Liver (tissue), 9 donors: ENCODE data around the gene MFSD2B. TPM values are rescaled to one million over a fixed set of nuclear protein-coding genes. Genes with fewer than 3 reads are reported as not detected.

ENCODE experiments used
- DNase-seq: peaks from one replicate; pipeline ENCODE4 v3.0.0-alpha.2; 2017; ENCODE audit warnings: low spot score
- H3K27ac ChIP-seq, 2 donors: one replicate each; pipeline ENCODE4 v1.7.0; 2013; ENCODE audit warnings: inconsistent platforms in 2 of 2, low read length in 2 of 2, control low read depth in 1 of 2, low read depth in 1 of 2, mild to moderate bottlenecking in 1 of 2
- H3K27me3 ChIP-seq, 4 donors: one replicate each; pipeline versions ENCODE4 v1.6.1 to v1.7.0; 2013; ENCODE audit warnings: low read length in 3 of 4, inconsistent platforms in 1 of 4, mild to moderate bottlenecking in 1 of 4, moderate library complexity in 1 of 4; ENCODE audit not compliant: control insufficient read depth in 4 of 4, insufficient read depth in 4 of 4
- H3K36me3 ChIP-seq, 4 donors: one replicate each; pipeline versions ENCODE4 v1.6.1 to v1.7.0; 2013; ENCODE audit warnings: low read length in 3 of 4, mild to moderate bottlenecking in 3 of 4, low read depth in 1 of 4, moderate library complexity in 1 of 4; ENCODE audit not compliant: control insufficient read depth in 4 of 4, insufficient read depth in 3 of 4
- H3K4me1 ChIP-seq, 4 donors: one replicate each; pipeline versions ENCODE4 v1.6.1 to v1.7.0; 2013; ENCODE audit warnings: low read length in 3 of 4, mild to moderate bottlenecking in 3 of 4, moderate library complexity in 1 of 4; ENCODE audit not compliant: control insufficient read depth in 4 of 4, insufficient read depth in 4 of 4
- H3K4me3 ChIP-seq, 3 donors: one replicate each; pipeline versions ENCODE4 v1.6.1 to v1.7.0; 2013; ENCODE audit warnings: low read length in 3 of 3, control low read depth in 1 of 3, low read depth in 1 of 3, mild to moderate bottlenecking in 1 of 3
- H3K9ac ChIP-seq, 2 donors: one replicate each; pipeline ENCODE4 v1.7.0; 2013; ENCODE audit warnings: low read length in 2 of 2, mild to moderate bottlenecking in 2 of 2, moderate library complexity in 2 of 2, control low read depth in 1 of 2, low read depth in 1 of 2
- H3K9me3 ChIP-seq, 4 donors: one replicate each; pipeline versions ENCODE4 v1.6.1 to v1.7.0; 2013; ENCODE audit warnings: low read length in 3 of 4; ENCODE audit not compliant: control insufficient read depth in 4 of 4
- EGR1 ChIP-seq, 2 donors: IDR thresholded peaks; 2 replicates each; pipeline ENCODE4 v1.6.1; 2016 to 2018; ENCODE audit warnings: antibody characterized with exemption in 2 of 2, low read depth in 2 of 2
- FOXA1 ChIP-seq: IDR thresholded peaks from 2 replicates; pipeline ENCODE4 v1.6.1; 2016; ENCODE audit warnings: antibody characterized with exemption
- FOXA2 ChIP-seq: IDR thresholded peaks from 2 replicates; pipeline ENCODE4 v1.6.1; 2016; ENCODE audit warnings: antibody characterized with exemption
- GABPA ChIP-seq, 2 donors: IDR thresholded peaks in 1 of 2; conservative IDR thresholded peaks in 1 of 2; 2 replicates each; pipeline ENCODE4 v1.6.1; 2016; ENCODE audit warnings: antibody characterized with exemption in 2 of 2, mild to moderate bottlenecking in 1 of 2, moderate library complexity in 1 of 2
- HNF4A ChIP-seq, 2 donors: conservative IDR thresholded peaks; 2 replicates each; pipeline ENCODE4 v1.6.1; 2016; ENCODE audit warnings: antibody characterized with exemption in 2 of 2, mild to moderate bottlenecking in 2 of 2
- JUND ChIP-seq, 2 donors: IDR thresholded peaks; 2 replicates each; pipeline ENCODE4 v1.6.1; 2016; ENCODE audit warnings: antibody characterized with exemption in 2 of 2
- NR2F2 ChIP-seq: IDR thresholded peaks from 2 replicates; pipeline ENCODE4 v1.6.1; 2016; ENCODE audit warnings: antibody characterized with exemption
- RXRA ChIP-seq, 2 donors: IDR thresholded peaks; 2 replicates each; pipeline ENCODE4 v1.6.1; 2017 to 2018; ENCODE audit warnings: antibody characterized with exemption in 2 of 2, mild to moderate bottlenecking in 1 of 2
- SP1 ChIP-seq: IDR thresholded peaks from 2 replicates; pipeline ENCODE4 v1.6.1; 2018; ENCODE audit warnings: antibody characterized with exemption, mild to moderate bottlenecking
- WGBS: extraction: QIAGEN DNeasy Blood & Tissue Kit; methylation state at CpG from one replicate; pipeline ENCODE4 v1.1.7; 2013; 5-methylcytosine and 5-hydroxymethylcytosine counted together
- polyA plus RNA-seq, 2 donors: library from polyadenylated mRNA; stranded (reverse) in 1 of 2; unstranded in 1 of 2; fragments of 200-250 nt in 1 of 2; fragments of >200 nt in 1 of 2; fragmentation: Nextera tagmentation in 1 of 2; extraction: Ambion mirVana in 1 of 2; gene quantifications; one replicate each; pipeline versions ENCODE4 v1.2.1 to v1.2.3, GENCODE V29; 2013 to 2015
- total RNA-seq, 2 donors: library from RNA; depleted of rRNA; stranded (reverse); fragments of >200 nt; gene quantifications; one replicate each; pipeline ENCODE4 v1.2.3, GENCODE V29; 2014
- TF ChIP-seq, protein P1 (sequence below): IDR thresholded peaks from 2 replicates; pipeline ENCODE4 v1.6.1; 2016; ENCODE audit warnings: antibody characterized with exemption
- TF ChIP-seq, protein P2 (sequence below): fragments of 150-350 bp; IDR thresholded peaks from 2 replicates; pipeline ENCODE4 v1.5.1; 2017; ENCODE audit warnings: improper control_type of control experiment, low read depth, low read length; ENCODE audit not compliant: missing input control
- TF ChIP-seq, protein P3 (sequence below): IDR thresholded peaks from 2 replicates; pipeline ENCODE4 v1.6.1; 2016; ENCODE audit warnings: antibody characterized with exemption
- TF ChIP-seq, protein P4 (sequence below): IDR thresholded peaks from 2 replicates; pipeline ENCODE4 v1.6.1; 2016; ENCODE audit warnings: antibody characterized with exemption, mild to moderate bottlenecking
- TF ChIP-seq, protein P5 (sequence below): IDR thresholded peaks from 2 replicates; pipeline ENCODE4 v1.6.1; 2016; ENCODE audit warnings: antibody characterized with exemption
- donor health status: healthy.
- donor health status: healthy.
- donor health status: healthy.
- donor health status: healthy.
- donor health status: healthy.

MFSD2B gene
- total and polyA plus RNA-seq, 4 donors: 0.02 to 26.1 (median 0.22) TPM

DNA sequence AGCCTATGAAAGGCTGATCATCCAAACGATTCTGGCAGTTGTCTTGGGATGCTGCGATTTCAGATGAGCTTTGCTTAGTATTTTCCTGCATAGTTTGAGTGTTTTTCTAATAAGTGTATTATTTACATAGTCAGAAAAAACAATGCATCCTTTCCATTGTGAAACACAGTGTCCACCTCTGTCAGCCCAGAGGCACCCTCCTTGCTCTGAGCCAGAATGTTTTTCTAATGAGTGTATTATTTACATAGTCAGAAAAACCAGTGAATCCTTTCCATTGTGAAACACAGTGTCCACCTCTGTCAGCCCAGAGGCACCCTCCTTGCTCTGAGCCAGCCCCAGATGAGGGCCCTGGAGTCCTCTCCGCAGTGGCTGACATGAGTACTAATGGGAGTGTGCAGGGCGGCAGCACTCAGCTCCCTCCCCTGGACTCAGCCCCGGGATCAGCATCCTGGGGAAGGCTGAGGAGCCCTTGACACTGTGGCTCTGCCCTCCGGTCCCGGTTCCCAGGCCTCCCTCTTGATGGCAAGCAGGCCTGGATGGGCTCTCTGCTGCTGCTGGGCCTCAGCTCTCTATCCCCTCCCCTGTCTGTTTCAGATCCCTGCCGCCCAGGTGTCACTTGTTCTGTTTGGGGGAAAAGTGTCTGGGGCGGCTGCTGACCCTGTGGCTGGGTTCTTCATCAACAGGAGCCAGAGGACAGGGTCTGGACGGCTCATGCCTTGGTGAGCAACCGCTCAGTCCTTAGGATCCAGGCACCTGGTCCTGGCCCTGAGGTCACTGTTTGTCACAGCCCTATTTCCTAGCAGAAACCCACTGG is 5.9 kb downstream of the MFSD2B start:
- Histone ChIP-seq H3K9me3 (no peaks in the 10 kb centered on the region), H3K9ac (no peak overlapping the region)

DNA sequence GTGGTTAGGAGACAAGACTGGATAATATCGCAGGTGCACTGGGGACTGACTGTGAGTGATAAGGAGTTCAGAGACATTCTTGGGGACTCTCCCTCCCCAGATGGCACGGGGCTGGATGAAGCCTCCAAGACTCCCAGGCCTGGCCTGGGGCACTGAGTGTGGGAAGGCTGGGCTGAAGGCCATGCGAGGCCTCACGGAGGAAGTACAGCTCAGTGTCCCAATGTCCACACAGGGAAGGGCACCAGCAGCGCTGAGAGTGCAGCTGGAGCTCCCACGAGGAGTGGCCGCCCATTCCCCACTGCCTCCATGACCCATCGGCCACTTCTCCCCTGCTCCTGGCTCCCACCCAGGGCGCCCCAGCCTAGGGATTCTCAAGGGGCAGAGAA is 6.5 kb downstream of the MFSD2B start:
- Histone ChIP-seq H3K4me3 (no peak overlapping the region), H3K9me3 (no peaks in the 10 kb centered on the region), H3K27ac (no peak overlapping the region), H3K27me3 (no peaks in the 10 kb centered on the region), H3K4me1 (no peaks in the 10 kb centered on the region), H3K36me3 (no peaks in the 10 kb centered on the region), H3K9ac (no peak overlapping the region)
- peak; percentile 37 for DNase-seq
- no peak for TF ChIP-seq JUND (IDR thresholded peaks at IDR 0.05)
- no peak for TF ChIP-seq FOXA1
- TF ChIP-seq NR2F2: no peak
- TF ChIP-seq, protein P1, sequence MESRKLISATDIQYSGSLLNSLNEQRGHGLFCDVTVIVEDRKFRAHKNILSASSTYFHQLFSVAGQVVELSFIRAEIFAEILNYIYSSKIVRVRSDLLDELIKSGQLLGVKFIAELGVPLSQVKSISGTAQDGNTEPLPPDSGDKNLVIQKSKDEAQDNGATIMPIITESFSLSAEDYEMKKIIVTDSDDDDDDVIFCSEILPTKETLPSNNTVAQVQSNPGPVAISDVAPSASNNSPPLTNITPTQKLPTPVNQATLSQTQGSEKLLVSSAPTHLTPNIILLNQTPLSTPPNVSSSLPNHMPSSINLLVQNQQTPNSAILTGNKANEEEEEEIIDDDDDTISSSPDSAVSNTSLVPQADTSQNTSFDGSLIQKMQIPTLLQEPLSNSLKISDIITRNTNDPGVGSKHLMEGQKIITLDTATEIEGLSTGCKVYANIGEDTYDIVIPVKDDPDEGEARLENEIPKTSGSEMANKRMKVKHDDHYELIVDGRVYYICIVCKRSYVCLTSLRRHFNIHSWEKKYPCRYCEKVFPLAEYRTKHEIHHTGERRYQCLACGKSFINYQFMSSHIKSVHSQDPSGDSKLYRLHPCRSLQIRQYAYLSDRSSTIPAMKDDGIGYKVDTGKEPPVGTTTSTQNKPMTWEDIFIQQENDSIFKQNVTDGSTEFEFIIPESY: no peak
- no peak for TF ChIP-seq SP1
- 91% methylated on average over 9 of the region's 9 CpGs for WGBS

More for the DNA sequence above, 5.9 kb downstream of the MFSD2B start:
- no peak for DNase-seq
- no peaks in the 10 kb centered on the region for H3K36me3 ChIP-seq
- H3K27ac ChIP-seq: no peak overlapping the region
- H3K27me3 ChIP-seq: no peaks in the 10 kb centered on the region
- no peaks in the 10 kb centered on the region for H3K4me1 ChIP-seq
- H3K4me3 ChIP-seq: no peak overlapping the region
- TF ChIP-seq SP1 (no peak), GABPA (IDR thresholded peaks at IDR 0.05 in 1 of 2, conservative IDR thresholded peaks at IDR 0.05 in 1 of 2) (no peak), EGR1 (IDR thresholded peaks at IDR 0.05; ENCODE audit: low read depth in 2 of 2) (no peak), NR2F2 (no peak), FOXA1 (no peak)
- TF ChIP-seq, protein P2, sequence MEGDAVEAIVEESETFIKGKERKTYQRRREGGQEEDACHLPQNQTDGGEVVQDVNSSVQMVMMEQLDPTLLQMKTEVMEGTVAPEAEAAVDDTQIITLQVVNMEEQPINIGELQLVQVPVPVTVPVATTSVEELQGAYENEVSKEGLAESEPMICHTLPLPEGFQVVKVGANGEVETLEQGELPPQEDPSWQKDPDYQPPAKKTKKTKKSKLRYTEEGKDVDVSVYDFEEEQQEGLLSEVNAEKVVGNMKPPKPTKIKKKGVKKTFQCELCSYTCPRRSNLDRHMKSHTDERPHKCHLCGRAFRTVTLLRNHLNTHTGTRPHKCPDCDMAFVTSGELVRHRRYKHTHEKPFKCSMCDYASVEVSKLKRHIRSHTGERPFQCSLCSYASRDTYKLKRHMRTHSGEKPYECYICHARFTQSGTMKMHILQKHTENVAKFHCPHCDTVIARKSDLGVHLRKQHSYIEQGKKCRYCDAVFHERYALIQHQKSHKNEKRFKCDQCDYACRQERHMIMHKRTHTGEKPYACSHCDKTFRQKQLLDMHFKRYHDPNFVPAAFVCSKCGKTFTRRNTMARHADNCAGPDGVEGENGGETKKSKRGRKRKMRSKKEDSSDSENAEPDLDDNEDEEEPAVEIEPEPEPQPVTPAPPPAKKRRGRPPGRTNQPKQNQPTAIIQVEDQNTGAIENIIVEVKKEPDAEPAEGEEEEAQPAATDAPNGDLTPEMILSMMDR: no peak
- TF ChIP-seq, protein P3, sequence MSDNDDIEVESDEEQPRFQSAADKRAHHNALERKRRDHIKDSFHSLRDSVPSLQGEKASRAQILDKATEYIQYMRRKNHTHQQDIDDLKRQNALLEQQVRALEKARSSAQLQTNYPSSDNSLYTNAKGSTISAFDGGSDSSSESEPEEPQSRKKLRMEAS: no peak
- WGBS: 84% methylated on average over 11 of the region's 11 CpGs

DNA sequence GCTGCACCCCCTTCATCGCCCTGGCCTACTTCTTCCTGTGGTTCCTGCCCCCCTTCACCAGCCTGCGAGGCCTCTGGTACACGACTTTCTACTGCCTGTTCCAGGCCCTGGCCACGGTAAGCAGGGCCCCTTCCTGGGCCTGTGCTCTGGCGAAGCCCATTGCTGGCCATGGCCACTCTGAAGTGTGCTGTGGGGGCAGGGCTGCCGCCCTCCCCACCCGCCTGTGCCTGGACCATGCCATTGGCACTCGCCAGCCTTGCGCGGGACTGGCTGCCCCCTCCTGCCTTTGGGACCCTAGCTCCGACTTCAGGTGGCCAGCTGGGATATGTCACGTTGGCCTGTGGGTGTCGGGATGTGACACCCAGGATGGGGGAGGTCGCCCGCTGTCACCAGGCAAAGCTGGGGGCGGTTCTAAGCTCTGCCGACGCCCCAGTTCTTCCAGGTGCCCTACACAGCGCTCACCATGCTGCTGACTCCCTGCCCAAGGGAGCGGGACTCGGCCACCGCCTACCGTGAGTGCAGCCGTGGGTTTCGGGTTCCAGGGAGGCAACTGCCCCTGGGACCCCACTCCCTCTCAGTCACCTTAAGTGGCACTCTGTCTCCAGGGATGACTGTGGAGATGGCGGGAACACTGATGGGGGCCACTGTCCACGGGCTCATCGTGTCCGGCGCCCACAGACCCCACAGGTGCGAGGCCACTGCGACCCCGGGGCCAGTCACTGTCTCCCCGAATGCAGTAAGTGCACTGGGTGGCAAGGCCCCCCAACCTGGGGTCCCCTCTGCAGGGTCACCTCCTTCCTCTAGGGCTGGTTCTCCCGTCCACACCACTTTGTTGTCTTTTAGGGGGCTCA is 7.2 kb downstream of the MFSD2B start:
- Histone ChIP-seq H3K4me3 (no peak overlapping the region), H3K36me3 (no peaks in the 10 kb centered on the region), H3K9ac (no peak overlapping the region), H3K9me3 (no peaks in the 10 kb centered on the region), H3K4me1 (no peaks in the 10 kb centered on the region), H3K27ac (no peak overlapping the region), H3K27me3 (no peaks in the 10 kb centered on the region)
- DNase-seq: no peak
- 94% methylated on average over 35 of the region's 35 CpGs for WGBS
- TF ChIP-seq HNF4A (conservative IDR thresholded peaks at IDR 0.05) (no peak), EGR1 (IDR thresholded peaks at IDR 0.05; ENCODE audit: low read depth in 2 of 2) (no peak), FOXA2 (no peak), RXRA (IDR thresholded peaks at IDR 0.05) (no peak), FOXA1 (no peak), SP1 (no peak)
- TF ChIP-seq, protein P2: no peak
- TF ChIP-seq, protein P4, sequence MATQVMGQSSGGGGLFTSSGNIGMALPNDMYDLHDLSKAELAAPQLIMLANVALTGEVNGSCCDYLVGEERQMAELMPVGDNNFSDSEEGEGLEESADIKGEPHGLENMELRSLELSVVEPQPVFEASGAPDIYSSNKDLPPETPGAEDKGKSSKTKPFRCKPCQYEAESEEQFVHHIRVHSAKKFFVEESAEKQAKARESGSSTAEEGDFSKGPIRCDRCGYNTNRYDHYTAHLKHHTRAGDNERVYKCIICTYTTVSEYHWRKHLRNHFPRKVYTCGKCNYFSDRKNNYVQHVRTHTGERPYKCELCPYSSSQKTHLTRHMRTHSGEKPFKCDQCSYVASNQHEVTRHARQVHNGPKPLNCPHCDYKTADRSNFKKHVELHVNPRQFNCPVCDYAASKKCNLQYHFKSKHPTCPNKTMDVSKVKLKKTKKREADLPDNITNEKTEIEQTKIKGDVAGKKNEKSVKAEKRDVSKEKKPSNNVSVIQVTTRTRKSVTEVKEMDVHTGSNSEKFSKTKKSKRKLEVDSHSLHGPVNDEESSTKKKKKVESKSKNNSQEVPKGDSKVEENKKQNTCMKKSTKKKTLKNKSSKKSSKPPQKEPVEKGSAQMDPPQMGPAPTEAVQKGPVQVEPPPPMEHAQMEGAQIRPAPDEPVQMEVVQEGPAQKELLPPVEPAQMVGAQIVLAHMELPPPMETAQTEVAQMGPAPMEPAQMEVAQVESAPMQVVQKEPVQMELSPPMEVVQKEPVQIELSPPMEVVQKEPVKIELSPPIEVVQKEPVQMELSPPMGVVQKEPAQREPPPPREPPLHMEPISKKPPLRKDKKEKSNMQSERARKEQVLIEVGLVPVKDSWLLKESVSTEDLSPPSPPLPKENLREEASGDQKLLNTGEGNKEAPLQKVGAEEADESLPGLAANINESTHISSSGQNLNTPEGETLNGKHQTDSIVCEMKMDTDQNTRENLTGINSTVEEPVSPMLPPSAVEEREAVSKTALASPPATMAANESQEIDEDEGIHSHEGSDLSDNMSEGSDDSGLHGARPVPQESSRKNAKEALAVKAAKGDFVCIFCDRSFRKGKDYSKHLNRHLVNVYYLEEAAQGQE: no peak
- TF ChIP-seq, protein P5, sequence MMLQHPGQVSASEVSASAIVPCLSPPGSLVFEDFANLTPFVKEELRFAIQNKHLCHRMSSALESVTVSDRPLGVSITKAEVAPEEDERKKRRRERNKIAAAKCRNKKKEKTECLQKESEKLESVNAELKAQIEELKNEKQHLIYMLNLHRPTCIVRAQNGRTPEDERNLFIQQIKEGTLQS: no peak
